HepG2 (cell line): ENCODE data around the gene SH3GL2. TPM values are rescaled to one million over a fixed set of nuclear protein-coding genes. Genes with fewer than 3 reads are reported as not detected.

Experiments
- ATAC-seq: fragments of 200-7000 bp; cut with Tn5 transposase; 3 replicates; pipeline ENCODE4 v1.9.1; 2020; ENCODE audit warnings: mild to moderate bottlenecking, moderate library complexity
- BruUV-seq: library from RNA; stranded (reverse); fragments of 400-500 nt; replicated peaks from 2 replicates; lab custom pipeline; 2021; lab: Mats Ljungman, UMichigan
- CTCF ChIA-PET: fragments of 300-600 bp; formaldehyde crosslinking; extraction: SDS; loops from one replicate; lab custom pipeline; 2021; ENCODE audit warnings: low total read pairs, inconsistent platforms, low intra/inter-chr PET ratio; lab: Yijun Ruan, JAX
- POLR2A ChIA-PET: fragments of 350-600 bp; sonication (Branson Sonifier 250); formaldehyde crosslinking; loops from one replicate; lab custom pipeline; 2020; ENCODE audit warnings: antibody characterized with exemption, inconsistent platforms; lab: Yijun Ruan, JAX
- DNase-seq: peaks from one replicate; pipeline ENCODE4 v3.0.0-alpha.2; 2015; ENCODE audit warnings: low spot score
- FAIRE-seq: peaks from 3 replicates; lab custom pipeline; 2011; peaks lifted over from hg19 to GRCh38; lab: Jason Lieb, UNC
- H2AFZ ChIP-seq: one replicate; pipeline ENCODE4 v1.6.1; 2011; ENCODE audit warnings: low read length, inconsistent platforms
- H3K27ac ChIP-seq: fragments of 300-600 bp; 3 replicates; pipeline ENCODE4 v1.8.0; 2011; ENCODE audit warnings: mixed run types, mild to moderate bottlenecking, mixed read lengths, low read length, inconsistent platforms; ENCODE audit not compliant: insufficient read depth; ENCODE audit errors: extremely low read length
- H3K27me3 ChIP-seq, 2 experiments: fragments of 200-600 bp in 1 of 2; 2 replicates in 1 of 2; 3 replicates in 1 of 2; pipeline versions ENCODE4 v1.6.0 to v1.8.0; 2011; ENCODE audit warnings: low read length in 2 of 2, mild to moderate bottlenecking in 2 of 2, moderate library complexity in 2 of 2, inconsistent platforms in 1 of 2; ENCODE audit not compliant: insufficient read depth in 2 of 2, control insufficient read depth in 1 of 2
- H3K36me3 ChIP-seq, 2 experiments: fragments of 200-600 bp in 1 of 2; replicated peaks in 1 of 2; 2 replicates in 1 of 2; 3 replicates in 1 of 2; pipeline versions ENCODE4 v1.5.1 to v1.8.0; 2011; ENCODE audit warnings: low read length in 2 of 2, inconsistent platforms in 1 of 2; ENCODE audit not compliant: insufficient read depth in 2 of 2, control insufficient read depth in 1 of 2
- H3K4me1 ChIP-seq: 2 replicates; pipeline ENCODE4 v1.5.1; 2012; ENCODE audit warnings: low read length, inconsistent platforms; ENCODE audit not compliant: insufficient read depth
- H3K4me2 ChIP-seq: 2 replicates; pipeline ENCODE4 v1.6.0; 2011; ENCODE audit warnings: low read depth, low read length, inconsistent platforms
- H3K4me3 ChIP-seq, 3 experiments: fragments of 200-600 bp in 1 of 3; sonication (generic), shearing (Covaris generic) in 1 of 3; replicated peaks in 1 of 3; 2 replicates each; pipeline ENCODE4 v1.5.1; 2011 to 2016; ENCODE audit warnings: low read length in 3 of 3, inconsistent platforms in 2 of 3, low read depth in 2 of 3, mild to moderate bottlenecking in 2 of 3, control low read depth in 1 of 3, mixed read lengths in 1 of 3; ENCODE audit not compliant: insufficient read depth in 1 of 3
- H3K79me2 ChIP-seq: one replicate; pipeline ENCODE4 v1.6.1; 2011; ENCODE audit warnings: low read length, inconsistent platforms; ENCODE audit not compliant: insufficient read depth
- H3K9ac ChIP-seq: 2 replicates; pipeline ENCODE4 v1.6.0; 2011; ENCODE audit warnings: mild to moderate bottlenecking, low read depth, low read length, inconsistent platforms; ENCODE audit not compliant: insufficient read depth
- H3K9me3 ChIP-seq: 2 replicates; pipeline ENCODE4 v1.5.1; 2012; ENCODE audit warnings: mild to moderate bottlenecking, low read length
- H4K20me1 ChIP-seq: 2 replicates; pipeline ENCODE4 v1.6.0; 2011; ENCODE audit warnings: inconsistent platforms, mild to moderate bottlenecking, low read length, moderate library complexity; ENCODE audit not compliant: insufficient read depth
- CEBPB ChIP-seq: IDR thresholded peaks from 2 replicates; pipeline ENCODE4 v1.6.1; 2011; ENCODE audit warnings: low read depth, low read length, improper control_type of control experiment, borderline replicate concordance
- CEBPG ChIP-seq: IDR thresholded peaks from 2 replicates; pipeline ENCODE4 v1.6.1; 2016
- FOSL2 ChIP-seq: sonication (generic); formaldehyde crosslinking; IDR thresholded peaks from 2 replicates; pipeline ENCODE4 v1.4.0; 2020; ENCODE audit warnings: missing genetic modification reagents
- REST ChIP-seq, 2 experiments: IDR thresholded peaks; 2 replicates each; pipeline ENCODE4 v1.6.1; 2011 to 2012; ENCODE audit warnings: low read length in 2 of 2, borderline replicate concordance in 1 of 2, low read depth in 1 of 2, mild to moderate bottlenecking in 1 of 2, moderate library complexity in 1 of 2
- ZNF350 ChIP-seq: sonication (generic); formaldehyde crosslinking; IDR thresholded peaks from 2 replicates; pipeline ENCODE4 v1.4.0; 2020; ENCODE audit warnings: mild to moderate bottlenecking, low read depth, missing genetic modification reagents, borderline replicate concordance
- ZNF557 ChIP-seq: sonication (generic); formaldehyde crosslinking; IDR thresholded peaks from 2 replicates; pipeline ENCODE4 v1.4.0; 2020; ENCODE audit warnings: missing genetic modification reagents
- WGBS: methylation state at CpG from one replicate; pipeline ENCODE4 v1.1.6; 2017; ENCODE audit warnings: low lambda C conversion rate; 5-methylcytosine and 5-hydroxymethylcytosine counted together
- in situ Hi-C: cut with HindIII; loops from 2 replicates; pipeline ENCODE4 v1.10.0; 2017; ENCODE audit warnings: low pct_unique_long_range_greater_than_20kb; ENCODE audit not compliant: extremely low pct_ligation_motif_present
- intact Hi-C: fragments of 100-400 bp; cut with micrococcal nuclease; formaldehyde crosslinking; loops from one replicate; pipeline ENCODE4 v1.10.0; 2022; ENCODE audit not compliant: unreplicated experiment
- polyA plus RNA-seq, 8 experiments: library from polyadenylated mRNA; depleted of rRNA in 3 of 8; stranded (reverse) in 7 of 8; unstranded in 1 of 8; fragments of >200 nt; fragmentation: Illumina TruSeq in 4 of 8; extraction: Trizol in 4 of 8; gene quantifications; 2 replicates each; pipeline versions ENCODE4 v1.2.1 to v1.2.3, GENCODE V29; 2011 to 2016; ENCODE audit warnings: low read depth in 4 of 8, missing spikeins in 1 of 8, mixed read lengths in 1 of 8; ENCODE audit not compliant: insufficient read depth in 1 of 8
- total RNA-seq, 5 experiments: library from RNA; depleted of rRNA; stranded (reverse); fragments of >200 nt; fragmentation: Illumina TruSeq; extraction: Trizol; gene quantifications; 2 replicates each; pipeline ENCODE4 v1.2.3, GENCODE V29; 2016; ENCODE audit warnings: low read depth in 1 of 5
- TF ChIP-seq, protein P1 (sequence below): sonication (generic); formaldehyde crosslinking; IDR thresholded peaks from 2 replicates; pipeline ENCODE4 v1.4.0; 2020; ENCODE audit warnings: missing genetic modification reagents
- TF ChIP-seq, protein P2 (sequence below): sonication (generic); formaldehyde crosslinking; conservative IDR thresholded peaks from 2 replicates; pipeline ENCODE4 v1.8.0; 2022; ENCODE audit warnings: missing genetic modification reagents

The SH3GL2 gene
- total and polyA plus RNA-seq, 2 of the 13 experiments (the other 11 are each of a cell fraction or from before 2014, with no cell fraction given) = 0.04 TPM; not detected in 1

GRCh38 chr9:17772223-17772622 is 193.4 kb downstream of the SH3GL2 start:
- CTCF ChIA-PET = no interaction called here
- H2AFZ ChIP-seq = no peak overlapping the region
- no peak overlapping the region for H3K27ac ChIP-seq
- no peaks in the 10 kb centered on the region for H3K9me3 ChIP-seq
- no TSS peak for BruUV-seq
- no peaks in the 10 kb centered on the region for H3K27me3 ChIP-seq
- no peaks in the 10 kb centered on the region for H4K20me1 ChIP-seq
- POLR2A ChIA-PET = no interaction called here
- DNase-seq = no peak
- H3K36me3 ChIP-seq = no peaks in the 10 kb centered on the region
- no peaks in the 10 kb centered on the region for H3K4me1 ChIP-seq
- no peak for FAIRE-seq
- no peak for TF ChIP-seq FOSL2 (CRISPR knock-in tag)
- peak; percentile 79 for TF ChIP-seq CEBPB
- TF ChIP-seq, all 625 proteins: peak for 1
- ATAC-seq = no peak
- Histone ChIP-seq H3K9ac (no peak overlapping the region), H3K4me3 (no peak overlapping the region), H3K4me2 (no peak overlapping the region), H3K79me2 (no peaks in the 10 kb centered on the region)
- WGBS = 18% methylated on average over 3 of the region's 3 CpGs
- intact Hi-C loops = no loop called here
- in situ Hi-C loops = no loop called here

DNA sequence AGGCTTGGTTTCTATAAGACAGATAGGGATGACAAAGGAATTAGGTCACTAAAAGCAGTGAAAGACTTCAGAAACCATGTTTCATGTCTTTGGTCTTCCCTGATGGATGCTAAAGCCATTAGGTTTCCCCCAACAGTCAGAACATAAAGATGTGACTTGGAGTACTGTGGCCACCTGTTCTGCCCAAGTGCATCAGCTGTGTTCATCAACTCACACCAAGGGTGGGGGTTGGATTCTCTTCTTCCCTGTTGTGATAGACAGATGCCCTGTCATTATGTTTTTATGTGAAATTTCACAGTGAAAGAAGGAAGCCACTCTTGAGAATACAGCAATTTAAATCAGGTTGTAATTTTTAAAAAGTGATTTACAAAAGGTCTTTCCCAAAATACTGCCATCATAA is 196.8 kb downstream of the SH3GL2 start:
- Histone ChIP-seq H3K27ac (no peak overlapping the region), H3K36me3 (no peaks in the 10 kb centered on the region), H3K4me2 (no peak overlapping the region), H2AFZ (no peak overlapping the region), H3K9ac (no peak overlapping the region), H3K27me3 (no peaks in the 10 kb centered on the region), H3K9me3 (no peaks in the 10 kb centered on the region), H3K4me1 (no peaks in the 10 kb centered on the region), H4K20me1 (no peaks in the 10 kb centered on the region), H3K79me2 (no peaks in the 10 kb centered on the region), H3K4me3 (no peak overlapping the region)
- in situ Hi-C loops (no loop called here), intact Hi-C loops (no loop called here)
- FAIRE-seq = no peak
- DNase-seq = no peak
- ChIA-PET CTCF (no interaction called here), POLR2A (no interaction called here)
- no peak for ATAC-seq
- no TSS peak for BruUV-seq
- no peak for TF ChIP-seq ZNF350 (CRISPR knock-in tag)
- TF ChIP-seq, protein P1, sequence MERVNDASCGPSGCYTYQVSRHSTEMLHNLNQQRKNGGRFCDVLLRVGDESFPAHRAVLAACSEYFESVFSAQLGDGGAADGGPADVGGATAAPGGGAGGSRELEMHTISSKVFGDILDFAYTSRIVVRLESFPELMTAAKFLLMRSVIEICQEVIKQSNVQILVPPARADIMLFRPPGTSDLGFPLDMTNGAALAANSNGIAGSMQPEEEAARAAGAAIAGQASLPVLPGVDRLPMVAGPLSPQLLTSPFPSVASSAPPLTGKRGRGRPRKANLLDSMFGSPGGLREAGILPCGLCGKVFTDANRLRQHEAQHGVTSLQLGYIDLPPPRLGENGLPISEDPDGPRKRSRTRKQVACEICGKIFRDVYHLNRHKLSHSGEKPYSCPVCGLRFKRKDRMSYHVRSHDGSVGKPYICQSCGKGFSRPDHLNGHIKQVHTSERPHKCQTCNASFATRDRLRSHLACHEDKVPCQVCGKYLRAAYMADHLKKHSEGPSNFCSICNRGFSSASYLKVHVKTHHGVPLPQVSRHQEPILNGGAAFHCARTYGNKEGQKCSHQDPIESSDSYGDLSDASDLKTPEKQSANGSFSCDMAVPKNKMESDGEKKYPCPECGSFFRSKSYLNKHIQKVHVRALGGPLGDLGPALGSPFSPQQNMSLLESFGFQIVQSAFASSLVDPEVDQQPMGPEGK = no peak
- TF ChIP-seq ZNF557 (CRISPR knock-in tag) = no peak
- TF ChIP-seq CEBPG (CRISPR knock-in tag) = no peak
- TF ChIP-seq, protein P2, sequence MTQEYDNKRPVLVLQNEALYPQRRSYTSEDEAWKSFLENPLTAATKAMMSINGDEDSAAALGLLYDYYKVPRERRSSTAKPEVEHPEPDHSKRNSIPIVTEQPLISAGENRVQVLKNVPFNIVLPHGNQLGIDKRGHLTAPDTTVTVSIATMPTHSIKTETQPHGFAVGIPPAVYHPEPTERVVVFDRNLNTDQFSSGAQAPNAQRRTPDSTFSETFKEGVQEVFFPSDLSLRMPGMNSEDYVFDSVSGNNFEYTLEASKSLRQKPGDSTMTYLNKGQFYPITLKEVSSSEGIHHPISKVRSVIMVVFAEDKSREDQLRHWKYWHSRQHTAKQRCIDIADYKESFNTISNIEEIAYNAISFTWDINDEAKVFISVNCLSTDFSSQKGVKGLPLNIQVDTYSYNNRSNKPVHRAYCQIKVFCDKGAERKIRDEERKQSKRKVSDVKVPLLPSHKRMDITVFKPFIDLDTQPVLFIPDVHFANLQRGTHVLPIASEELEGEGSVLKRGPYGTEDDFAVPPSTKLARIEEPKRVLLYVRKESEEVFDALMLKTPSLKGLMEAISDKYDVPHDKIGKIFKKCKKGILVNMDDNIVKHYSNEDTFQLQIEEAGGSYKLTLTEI (CRISPR knock-in tag) = no peak
- no peak for TF ChIP-seq REST (IDR thresholded peaks at IDR 0.05; ENCODE audit: borderline replicate concordance in 1 of 2, low read depth in 1 of 2, low read length in 2 of 2)
